NT2/D1 (cell line): Measurements from ENCODE around the gene OR5T3.
"Not testable (repeated sequence)": the region's sequence is repeated elsewhere in the genome, so short reads cannot be mapped to it uniquely, and the experiment has no call there.

Source experiments
- SUZ12 ChIP-seq: IDR thresholded peaks from 2 replicates; pipeline ENCODE4 v1.6.1; 2011; ENCODE audit not compliant: insufficient read length, insufficient read depth; ENCODE audit errors: extremely low read depth
- ZNF274 ChIP-seq: IDR thresholded peaks from 2 replicates; pipeline ENCODE4 v1.6.1; 2011; ENCODE audit warnings: mild to moderate bottlenecking, low read depth, low read length

GRCh38 chr11:56219735-56220134 is 32.3 kb upstream of the OR5T3 start:
- not testable (repeated sequence) for TF ChIP-seq ZNF274, SUZ12
